GM19023 (cell line): ENCODE data around the gene FOXA2.

Source experiments
- ATAC-seq: cut with Tn5 transposase; IDR thresholded peaks from one replicate; pipeline ENCODE4 v1.9.1; 2021; ENCODE audit warnings: mild to moderate bottlenecking, moderate library complexity; ENCODE audit not compliant: unreplicated experiment

Gene FOXA2

GRCh38 chr20:22584922-22585785 is 782 bp upstream of the FOXA2 start:
- ATAC-seq = no peak

- no peak for ATAC-seq
These were observed 425 bp downstream of the FOXA2 start for GRCh38 chr20:22583773-22584521.

GRCh38 chr20:22582964-22583772 is 1.2 kb downstream of the FOXA2 start:
- no peak for ATAC-seq

- ATAC-seq = no peak
These were observed 1.9 kb downstream of the FOXA2 start for GRCh38 chr20:22582386-22582963.

- no peak for ATAC-seq
These were observed 2.7 kb downstream of the FOXA2 start for GRCh38 chr20:22581437-22582385.

- ATAC-seq = no peak
These were observed 4.4 kb downstream of the FOXA2 start for GRCh38 chr20:22579711-22580697.

GRCh38 chr20:22579119-22579427 is 5.3 kb downstream of the FOXA2 start:
- ATAC-seq = no peak

- ATAC-seq = no peak
These were observed 5.9 kb downstream of the FOXA2 start for GRCh38 chr20:22578221-22579118.

- no peak for ATAC-seq
These were observed 6.7 kb downstream of the FOXA2 start for GRCh38 chr20:22577515-22578220.

- no peak for ATAC-seq
These were observed 7.4 kb downstream of the FOXA2 start for GRCh38 chr20:22576733-22577514.

GRCh38 chr20:22576273-22576672 is 8.1 kb downstream of the FOXA2 start:
- ATAC-seq = no peak

GRCh38 chr20:22575737-22576136 is 8.6 kb downstream of the FOXA2 start:
- ATAC-seq = no peak

GRCh38 chr20:22575087-22575721 is 9.2 kb downstream of the FOXA2 start:
- ATAC-seq = no peak

- no peak for ATAC-seq
These were observed 9.8 kb downstream of the FOXA2 start for GRCh38 chr20:22574545-22575086.

- no peak for ATAC-seq
These were observed 11.9 kb downstream of the FOXA2 start for GRCh38 chr20:22572491-22572890.

- no peak for ATAC-seq
These were observed 12.3 kb downstream of the FOXA2 start for GRCh38 chr20:22572023-22572422.
